Parathyroid adenoma (tissue), 2 donors: Measurements from ENCODE around the gene ZSWIM6.

Experiments used
- H2AFZ ChIP-seq: fragments of 300-600 bp; sonication (generic); one replicate; pipeline ENCODE4 v1.7.0; 2017; ENCODE audit warnings: antibody characterized with exemption, mild to moderate bottlenecking
- H3K27ac ChIP-seq: fragments of 300-600 bp; sonication (generic); one replicate; pipeline ENCODE4 v1.7.0; 2017
- H3K27me3 ChIP-seq: fragments of 300-600 bp; sonication (generic); one replicate; pipeline ENCODE4 v1.7.0; 2017; ENCODE audit warnings: low read length; ENCODE audit not compliant: control insufficient read depth, insufficient read depth
- H3K36me3 ChIP-seq: fragments of 300-600 bp; sonication (generic); one replicate; pipeline ENCODE4 v1.7.0; 2017; ENCODE audit warnings: low read length; ENCODE audit not compliant: control insufficient read depth, insufficient read depth
- H3K4me1 ChIP-seq: fragments of 300-600 bp; sonication (generic); one replicate; pipeline ENCODE4 v1.7.0; 2017; ENCODE audit warnings: control low read depth
- H3K4me2 ChIP-seq: fragments of 300-600 bp; sonication (generic); one replicate; pipeline ENCODE4 v1.7.0; 2017; ENCODE audit warnings: low read length
- H3K4me3 ChIP-seq: fragments of 300-600 bp; sonication (generic); one replicate; pipeline ENCODE4 v1.7.0; 2017; ENCODE audit warnings: low read depth, low read length
- H3K79me2 ChIP-seq: fragments of 300-600 bp; sonication (generic); one replicate; pipeline ENCODE4 v1.7.0; 2017; ENCODE audit warnings: control low read depth
- H3K9ac ChIP-seq: fragments of 300-600 bp; sonication (generic); one replicate; pipeline ENCODE4 v1.7.0; 2017; ENCODE audit warnings: mild to moderate bottlenecking
- H3K9me3 ChIP-seq: fragments of 300-600 bp; sonication (generic); one replicate; pipeline ENCODE4 v1.7.0; 2017; ENCODE audit warnings: low read length; ENCODE audit not compliant: control insufficient read depth
- CTCF ChIP-seq: fragments of 300-600 bp; sonication (generic); IDR thresholded peaks from one replicate; pipeline ENCODE4 v1.7.0; 2017; ENCODE audit warnings: antibody characterized with exemption, mild to moderate bottlenecking
- donor health status: primary hyperparathyroidism.

Gene ZSWIM6

GRCh38 chr5:61397238-61397637 lies 65.2 kb downstream of the ZSWIM6 start:
- peaks cover 15% of the 10 kb centered on the region for H3K79me2 ChIP-seq
- no peak for TF ChIP-seq CTCF

GRCh38 chr5:61397937-61398336 lies 65.9 kb downstream of the ZSWIM6 start:
- Histone ChIP-seq H3K9me3 (no peaks in the 10 kb centered on the region), H3K4me1 (peaks cover under 1% of the 10 kb centered on the region), H3K36me3 (no peaks in the 10 kb centered on the region), H2AFZ (no peak overlapping the region), H3K27me3 (no peaks in the 10 kb centered on the region), H3K9ac (no peak overlapping the region), H3K79me2 (peaks cover 20% of the 10 kb centered on the region), H3K4me3 (no peak overlapping the region), H3K27ac (no peak overlapping the region), H3K4me2 (no peak overlapping the region)
- TF ChIP-seq CTCF = no peak

More at GRCh38 chr5:61397238-61397637, 65.2 kb downstream of the ZSWIM6 start:
- Histone ChIP-seq H3K4me2 (no peak overlapping the region), H3K9me3 (no peaks in the 10 kb centered on the region), H3K27me3 (no peaks in the 10 kb centered on the region), H3K27ac (no peak overlapping the region), H3K9ac (no peak overlapping the region), H3K4me3 (no peak overlapping the region), H3K4me1 (no peaks in the 10 kb centered on the region), H2AFZ (no peak overlapping the region), H3K36me3 (no peaks in the 10 kb centered on the region)

- no peak overlapping the region for H3K27ac ChIP-seq
- H3K4me1 ChIP-seq = peaks cover 3% of the 10 kb centered on the region
- no peak overlapping the region for H3K4me2 ChIP-seq
- H3K9ac ChIP-seq = no peak overlapping the region
- H3K79me2 ChIP-seq = peaks cover 23% of the 10 kb centered on the region
- no peaks in the 10 kb centered on the region for H3K9me3 ChIP-seq
- H3K36me3 ChIP-seq = no peaks in the 10 kb centered on the region
- H2AFZ ChIP-seq = no peak overlapping the region
- TF ChIP-seq CTCF = no peak
- H3K27me3 ChIP-seq = no peaks in the 10 kb centered on the region
- no peak overlapping the region for H3K4me3 ChIP-seq
Observed at GRCh38 chr5:61398440-61398839, 66.4 kb downstream of the ZSWIM6 start.

GRCh38 chr5:61399679-61400078 lies 67.6 kb downstream of the ZSWIM6 start:
- H3K9me3 ChIP-seq = no peaks in the 10 kb centered on the region
- no peak overlapping the region for H2AFZ ChIP-seq
- peaks cover 26% of the 10 kb centered on the region for H3K79me2 ChIP-seq
- no peak overlapping the region for H3K4me3 ChIP-seq
- H3K27me3 ChIP-seq = no peaks in the 10 kb centered on the region
- no peak overlapping the region for H3K27ac ChIP-seq
- H3K36me3 ChIP-seq = no peaks in the 10 kb centered on the region
- H3K4me2 ChIP-seq = no peak overlapping the region
- no peak for TF ChIP-seq CTCF
- H3K9ac ChIP-seq = no peak overlapping the region
- peaks cover 3% of the 10 kb centered on the region for H3K4me1 ChIP-seq

- no peak for TF ChIP-seq CTCF
- peaks cover 22% of the 10 kb centered on the region for H3K79me2 ChIP-seq
- H3K4me1 ChIP-seq = peaks cover 3% of the 10 kb centered on the region
- H3K36me3 ChIP-seq = no peaks in the 10 kb centered on the region
- no peak overlapping the region for H3K9ac ChIP-seq
- no peaks in the 10 kb centered on the region for H3K27me3 ChIP-seq
- no peak overlapping the region for H3K27ac ChIP-seq
- H3K9me3 ChIP-seq = no peaks in the 10 kb centered on the region
- H3K4me2 ChIP-seq = no peak overlapping the region
- no peak overlapping the region for H3K4me3 ChIP-seq
- H2AFZ ChIP-seq = no peak overlapping the region
Observed at GRCh38 chr5:61401726-61402125, 69.7 kb downstream of the ZSWIM6 start.
